Activated CD8-positive, alpha-beta T cell treated with anti-CD3 and anti-CD28 coated beads for 36 hours (primary cell): ENCODE data around the gene TUBA4A. TPM values are rescaled to one million over a fixed set of nuclear protein-coding genes. Genes with fewer than 3 reads are reported as not detected.

Experiments used
- ATAC-seq: fragments of 200-7000 bp; cut with Tn5 transposase; one replicate; pipeline ENCODE4 v1.10.0; 2021; ENCODE audit warnings: mild to moderate bottlenecking, moderate library complexity
- CTCF ChIA-PET: fragments of 350-600 bp; sonication (Branson Sonifier 250); formaldehyde crosslinking; loops from one replicate; lab custom pipeline; 2021; ENCODE audit warnings: antibody characterized with exemption; lab: Charles Lee
- POLR2A ChIA-PET: fragments of 350-600 bp; sonication (Branson Sonifier 250); formaldehyde crosslinking; loops from one replicate; lab custom pipeline; 2021; ENCODE audit warnings: antibody characterized with exemption; lab: Charles Lee
- DNase-seq: peaks from one replicate; pipeline ENCODE4 v3.0.0-alpha.2; 2020
- H3K27ac Mint-ChIP-seq: one replicate; pipeline ENCODE4 v1.8.0; 2021; ENCODE audit warnings: mild to moderate bottlenecking, mixed read lengths
- H3K27me3 Mint-ChIP-seq: one replicate; pipeline ENCODE4 v1.8.0; 2021; ENCODE audit warnings: mixed read lengths
- H3K36me3 Mint-ChIP-seq: one replicate; pipeline ENCODE4 v1.8.0; 2021; ENCODE audit warnings: low read depth, mixed read lengths
- H3K4me1 Mint-ChIP-seq: one replicate; pipeline ENCODE4 v1.8.0; 2021; ENCODE audit warnings: low read depth, mixed read lengths
- H3K4me3 Mint-ChIP-seq: one replicate; pipeline ENCODE4 v1.8.0; 2021; ENCODE audit warnings: mild to moderate bottlenecking, moderate library complexity, mixed read lengths
- H3K9me3 Mint-ChIP-seq: one replicate; pipeline ENCODE4 v1.8.0; 2021; ENCODE audit warnings: mixed read lengths
- intact Hi-C: fragments of 100-400 bp; cut with micrococcal nuclease; formaldehyde crosslinking; loops from one replicate; pipeline ENCODE4 v1.10.0; 2022
- total RNA-seq, 2 experiments: library from RNA; stranded (reverse); gene quantifications; one replicate each; pipeline ENCODE4 v1.2.3, GENCODE V29; 2021
- TF ChIP-seq, protein P1 (sequence below): fragments of 200-600 bp; IDR thresholded peaks from one replicate; pipeline ENCODE4 v1.8.0; 2022; ENCODE audit warnings: antibody characterized with exemption, mild to moderate bottlenecking

The TUBA4A gene
- total RNA-seq: 100 to 1,000 TPM; 226 TPM

DNA sequence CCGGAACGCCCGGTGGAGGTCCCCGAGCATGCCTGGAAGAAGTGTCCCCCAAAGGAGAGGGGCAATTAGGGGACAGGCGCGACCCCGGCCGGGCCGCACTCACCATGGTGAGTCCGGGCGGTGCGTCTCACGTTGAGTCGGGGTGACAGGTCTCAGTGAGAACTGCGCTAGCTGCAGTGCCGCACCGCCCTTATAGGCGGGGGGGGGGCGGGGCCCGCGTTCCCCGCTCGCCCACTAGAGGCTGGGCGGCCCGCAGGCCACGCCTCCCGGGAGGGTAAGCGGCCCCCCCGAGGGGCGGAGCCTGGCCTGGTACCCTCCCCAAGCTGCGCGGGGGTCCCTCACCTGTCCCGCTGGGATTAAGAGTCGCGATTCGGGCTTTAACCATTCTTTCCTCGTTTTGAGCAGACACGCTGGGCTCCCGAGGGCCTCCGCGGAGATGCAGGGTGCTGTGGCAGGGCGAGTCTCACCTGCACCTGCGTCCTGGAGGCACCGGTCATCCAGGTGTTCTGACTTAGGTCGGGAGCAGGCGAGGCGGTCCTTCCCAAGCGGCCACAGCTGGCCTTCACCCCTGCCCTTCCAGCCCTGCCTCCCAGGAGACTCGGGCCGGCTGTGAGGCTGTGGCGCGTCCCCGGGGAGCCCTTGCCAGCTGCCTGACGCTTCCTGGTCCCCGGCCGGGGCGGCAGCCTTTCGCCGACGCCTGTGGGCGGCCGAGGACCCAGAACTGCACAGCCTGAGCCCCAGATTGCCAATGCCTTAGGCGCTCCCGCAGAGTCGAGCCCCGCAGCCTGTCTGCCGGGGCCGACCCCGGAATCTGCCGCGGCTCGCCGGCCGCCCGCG is at the start of gene TUBA4A:
Gene TUBA4A (minus strand): TSS at position 166 of the 837 bp plus-strand sequence. CDS start 60 bp downstream, at position 106.
- H3K27ac Mint-ChIP-seq: peak within 1 kb of the TSS; percentile 94
- H3K36me3 Mint-ChIP-seq: peaks cover 42% of the 10 kb centered on the region
- peak within 1 kb of the TSS; percentile 77 for H3K4me3 Mint-ChIP-seq
- ATAC-seq (peak; percentile 73), DNase-seq (peak; percentile 92)
- intact Hi-C loops: loop anchor here (2.0 kb wide), 1 partner anchor 25 kb away; the partner anchor contains the start of gene DNAJB2
- ChIA-PET CTCF (interaction anchor here (0.7 to 10.1 kb wide), 11 partner anchors 9 to 133 kb away, joined by 3 to 132 read pairs (median 5); partner anchors contain the start of genes ANKZF1, ATG9A, CNPPD1 and DNAJB2), POLR2A (interaction anchor here (0.6 to 19.2 kb wide), 17 partner anchors 9 to 356 kb away, joined by 3 to 239 read pairs (median 10); partner anchors contain the start of genes ABCB6, ANKZF1, ATG9A and CNPPD1)
- H3K4me1 Mint-ChIP-seq: peaks cover 46% of the 10 kb centered on the region
- no peaks in the 10 kb centered on the region for H3K9me3 Mint-ChIP-seq
- no peaks in the 10 kb centered on the region for H3K27me3 Mint-ChIP-seq
- TF ChIP-seq, protein P1, sequence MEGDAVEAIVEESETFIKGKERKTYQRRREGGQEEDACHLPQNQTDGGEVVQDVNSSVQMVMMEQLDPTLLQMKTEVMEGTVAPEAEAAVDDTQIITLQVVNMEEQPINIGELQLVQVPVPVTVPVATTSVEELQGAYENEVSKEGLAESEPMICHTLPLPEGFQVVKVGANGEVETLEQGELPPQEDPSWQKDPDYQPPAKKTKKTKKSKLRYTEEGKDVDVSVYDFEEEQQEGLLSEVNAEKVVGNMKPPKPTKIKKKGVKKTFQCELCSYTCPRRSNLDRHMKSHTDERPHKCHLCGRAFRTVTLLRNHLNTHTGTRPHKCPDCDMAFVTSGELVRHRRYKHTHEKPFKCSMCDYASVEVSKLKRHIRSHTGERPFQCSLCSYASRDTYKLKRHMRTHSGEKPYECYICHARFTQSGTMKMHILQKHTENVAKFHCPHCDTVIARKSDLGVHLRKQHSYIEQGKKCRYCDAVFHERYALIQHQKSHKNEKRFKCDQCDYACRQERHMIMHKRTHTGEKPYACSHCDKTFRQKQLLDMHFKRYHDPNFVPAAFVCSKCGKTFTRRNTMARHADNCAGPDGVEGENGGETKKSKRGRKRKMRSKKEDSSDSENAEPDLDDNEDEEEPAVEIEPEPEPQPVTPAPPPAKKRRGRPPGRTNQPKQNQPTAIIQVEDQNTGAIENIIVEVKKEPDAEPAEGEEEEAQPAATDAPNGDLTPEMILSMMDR: no peak

DNA sequence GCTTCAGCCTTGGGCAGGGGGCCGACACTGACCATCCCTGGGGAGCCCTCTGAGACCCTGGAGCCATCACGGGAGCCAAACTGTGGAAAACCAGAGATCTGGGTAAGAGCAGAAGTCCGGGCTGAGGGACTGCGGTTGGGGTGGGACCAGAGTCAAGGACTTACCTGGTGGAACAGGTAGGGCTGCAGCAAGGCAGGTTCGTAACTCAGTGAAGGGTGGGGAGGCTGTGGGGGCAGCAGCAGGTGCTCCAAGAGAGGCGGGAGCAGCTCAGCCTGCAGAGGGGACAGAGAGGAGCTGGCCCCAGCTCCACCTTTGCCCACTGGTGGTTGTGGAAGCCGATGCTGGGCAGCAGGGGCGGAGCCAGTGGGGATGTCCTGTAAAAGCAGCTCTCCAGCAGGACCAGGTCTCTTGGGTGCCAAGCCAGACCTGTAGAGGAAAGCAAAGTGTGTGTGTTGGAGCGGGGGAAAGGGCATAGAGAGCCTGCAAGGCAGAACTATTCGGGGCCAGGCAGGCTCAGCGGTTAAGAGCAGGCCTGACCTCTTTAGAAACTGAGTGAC is 48.8 kb upstream of the TUBA4A start:
- POLR2A ChIA-PET: no interaction called here
- Mint-ChIP-seq H3K36me3 (no peaks in the 10 kb centered on the region), H3K4me3 (no peak overlapping the region), H3K27ac (no peak overlapping the region), H3K27me3 (peaks cover 22% of the 10 kb centered on the region), H3K4me1 (peaks cover 10% of the 10 kb centered on the region), H3K9me3 (no peaks in the 10 kb centered on the region)
- intact Hi-C loops: loop anchor here (5.0 to 10.0 kb wide), 2 partner anchors 140 to 248 kb away; partner anchors contain the start of gene NHEJ1
- TF ChIP-seq, protein P1: no peak
- no peak for DNase-seq
- ATAC-seq: no peak
- CTCF ChIA-PET: interaction anchor here (1.1 to 13.0 kb wide), 3 partner anchors 7 to 132 kb away, joined by 3 to 336 read pairs (median 30); partner anchors contain the start of gene DNAJB2

DNA sequence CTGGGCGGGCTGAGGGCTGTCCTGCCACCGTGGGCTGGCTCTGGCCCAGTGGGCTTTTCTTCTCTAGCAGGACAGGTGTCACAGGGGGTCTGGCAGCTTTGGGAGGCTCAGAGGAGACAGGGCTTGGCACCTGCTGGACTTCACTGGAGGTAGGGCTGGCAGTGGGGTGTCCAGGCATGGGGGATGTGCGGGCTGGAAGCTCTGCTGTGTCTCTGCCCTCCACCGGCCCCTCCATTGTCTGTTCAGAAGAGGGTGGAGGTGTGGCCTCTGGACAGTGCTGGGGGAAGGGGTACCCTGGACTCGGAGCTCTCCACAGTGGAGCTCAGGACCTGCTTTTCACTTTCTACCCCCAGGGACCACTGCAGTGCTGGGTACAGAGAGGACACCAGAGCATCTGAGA is 46.3 kb upstream of the TUBA4A start:
- ChIA-PET CTCF (interaction anchor here (0.7 to 13.0 kb wide), 19 partner anchors 9 to 242 kb away, joined by 3 to 336 read pairs (median 8); partner anchors contain the start of genes CNPPD1, DNAJB2, GLB1L and NHEJ1), POLR2A (interaction anchor here (1.0 to 1.5 kb wide), 5 partner anchors 10 to 99 kb away, joined by 3 to 4 read pairs (median 3); no protein-coding TSS in a partner anchor)
- peaks cover 25% of the 10 kb centered on the region for H3K4me1 Mint-ChIP-seq
- TF ChIP-seq, protein P1: no peak
- no peak overlapping the region for H3K27ac Mint-ChIP-seq
- no peak for ATAC-seq
- no peak for DNase-seq
- H3K27me3 Mint-ChIP-seq: peaks cover 11% of the 10 kb centered on the region
- no peak overlapping the region for H3K4me3 Mint-ChIP-seq
- H3K36me3 Mint-ChIP-seq: no peaks in the 10 kb centered on the region
- intact Hi-C loops: loop anchor here (5.0 to 10.0 kb wide), 2 partner anchors 138 to 245 kb away; partner anchors contain the start of gene NHEJ1
- H3K9me3 Mint-ChIP-seq: no peaks in the 10 kb centered on the region

DNA sequence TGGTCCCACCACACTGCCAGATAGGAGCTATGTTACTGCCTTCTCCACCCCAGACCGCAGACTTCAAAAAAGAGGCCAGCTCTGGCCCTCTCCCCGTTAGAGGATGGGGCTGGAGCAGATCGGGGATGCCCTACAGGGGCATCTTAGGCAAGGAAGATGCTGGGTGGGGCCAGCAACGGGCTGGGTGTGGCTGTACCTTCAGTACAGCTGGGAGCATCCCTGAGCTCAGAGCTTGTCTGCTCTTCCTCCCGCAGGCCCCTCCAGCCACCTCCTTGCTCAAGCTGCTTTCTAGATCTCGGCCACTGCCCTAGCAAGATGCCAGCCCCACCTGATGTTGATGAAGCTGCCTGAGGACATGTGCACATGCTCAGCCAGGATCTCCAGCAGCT is 45.6 kb upstream of the TUBA4A start:
- POLR2A ChIA-PET: interaction anchor here (1.0 to 1.5 kb wide), 5 partner anchors 11 to 140 kb away, joined by 3 to 4 read pairs (median 3); no protein-coding TSS in a partner anchor
- H3K4me1 Mint-ChIP-seq: peaks cover 27% of the 10 kb centered on the region
- H3K9me3 Mint-ChIP-seq: no peaks in the 10 kb centered on the region
- H3K27ac Mint-ChIP-seq: peak overlapping the region; percentile 17
- DNase-seq (no peak), ATAC-seq (no peak)
- no peaks in the 10 kb centered on the region for H3K36me3 Mint-ChIP-seq
- CTCF ChIA-PET: interaction anchor here (0.7 to 13.0 kb wide), 32 partner anchors 9 to 270 kb away, joined by 3 to 336 read pairs (median 4); partner anchors contain the start of genes ABCB6, CNPPD1, DNAJB2 and GLB1L
- H3K27me3 Mint-ChIP-seq: peaks cover 11% of the 10 kb centered on the region
- TF ChIP-seq, protein P1: no peak
- peak overlapping the region; percentile 64 for H3K4me3 Mint-ChIP-seq
- intact Hi-C loops: loop anchor here (5.0 kb wide), 2 partner anchors 52 to 72 kb away; partner anchors contain the start of genes ANKZF1, ATG9A, GLB1L and STK16
